Measurements from ENCODE around the gene SPTBN5. TPM values are rescaled to one million over a fixed set of nuclear protein-coding genes. Genes with fewer than 3 reads are reported as not detected.

SPTBN5 gene
- total RNA-seq, 1 experiment from 2014 or later, result 3.2 TPM

- no peaks in the 10 kb centered on the region for H3K9me3 ChIP-seq (ENCODE audit: low read depth, low read length, poor library complexity, severe bottlenecking)
- H3K36me3 ChIP-seq (ENCODE audit: insufficient read depth, low read length, poor library complexity, severe bottlenecking), result no peaks in the 10 kb centered on the region
- no peaks in the 10 kb centered on the region for H3K4me1 ChIP-seq (ENCODE audit: insufficient read depth, low read length, poor library complexity, severe bottlenecking)
- CTCF ChIA-PET, result no interaction called here
- TF ChIP-seq CTCF (conservative IDR thresholded peaks at IDR 0.05; ENCODE audit: low read depth, low read length), result no peak
- no peak for TF ChIP-seq EZH2 (IDR thresholded peaks at IDR 0.05; ENCODE audit: borderline replicate concordance, low read depth, low read length, poor library complexity, severe bottlenecking)
- POLR2A ChIA-PET (ENCODE audit: low non-redundant PET), result no interaction called here
- H3K27me3 ChIP-seq (replicated peaks; ENCODE audit: insufficient read depth, low read depth, low read length, poor library complexity), result no peaks in the 10 kb centered on the region
- no peak overlapping the region for H3K4me3 ChIP-seq (ENCODE audit: low read depth, low read length, poor library complexity, severe bottlenecking)
- no peak overlapping the region for H3K27ac ChIP-seq (ENCODE audit: low read depth, low read length, poor library complexity, severe bottlenecking)
- intact Hi-C loops (cut with micrococcal nuclease; ENCODE audit: unreplicated experiment), result no loop called here
- no peak for DNase-seq (ENCODE audit: low spot score)
- BruUV-seq (replicated peaks), result no TSS peak
Measured at GRCh38 chr15:41921167-41921566, 27.3 kb upstream of the SPTBN5 start.

GRCh38 chr15:41919954-41920538, 26.2 kb upstream of the SPTBN5 start:
- no peak overlapping the region for H3K4me3 ChIP-seq (ENCODE audit: low read depth, low read length, poor library complexity, severe bottlenecking)
- ChIA-PET POLR2A (ENCODE audit: low non-redundant PET) (no interaction called here), CTCF (no interaction called here)
- BruUV-seq (replicated peaks), result no TSS peak
- H3K27ac ChIP-seq (ENCODE audit: low read depth, low read length, poor library complexity, severe bottlenecking), result no peak overlapping the region
- no peaks in the 10 kb centered on the region for H3K27me3 ChIP-seq (replicated peaks; ENCODE audit: insufficient read depth, low read depth, low read length, poor library complexity)
- TF ChIP-seq CTCF (conservative IDR thresholded peaks at IDR 0.05; ENCODE audit: low read depth, low read length) (no peak), EZH2 (IDR thresholded peaks at IDR 0.05; ENCODE audit: borderline replicate concordance, low read depth, low read length, poor library complexity, severe bottlenecking) (no peak)
- DNase-seq (ENCODE audit: low spot score), result no peak
- H3K4me1 ChIP-seq (ENCODE audit: insufficient read depth, low read length, poor library complexity, severe bottlenecking), result no peaks in the 10 kb centered on the region
- intact Hi-C loops (cut with micrococcal nuclease; ENCODE audit: unreplicated experiment), result no loop called here
- H3K36me3 ChIP-seq (ENCODE audit: insufficient read depth, low read length, poor library complexity, severe bottlenecking), result no peaks in the 10 kb centered on the region
- H3K9me3 ChIP-seq (ENCODE audit: low read depth, low read length, poor library complexity, severe bottlenecking), result no peaks in the 10 kb centered on the region

- Histone ChIP-seq H3K27me3 (replicated peaks; ENCODE audit: insufficient read depth, low read depth, low read length, poor library complexity) (no peaks in the 10 kb centered on the region), H3K9me3 (ENCODE audit: low read depth, low read length, poor library complexity, severe bottlenecking) (no peaks in the 10 kb centered on the region), H3K4me1 (ENCODE audit: insufficient read depth, low read length, poor library complexity, severe bottlenecking) (no peaks in the 10 kb centered on the region), H3K36me3 (ENCODE audit: insufficient read depth, low read length, poor library complexity, severe bottlenecking) (no peaks in the 10 kb centered on the region), H3K4me3 (ENCODE audit: low read depth, low read length, poor library complexity, severe bottlenecking) (no peak overlapping the region), H3K27ac (ENCODE audit: low read depth, low read length, poor library complexity, severe bottlenecking) (no peak overlapping the region)
- ChIA-PET POLR2A (ENCODE audit: low non-redundant PET) (no interaction called here), CTCF (no interaction called here)
- DNase-seq (ENCODE audit: low spot score), result no peak
- no TSS peak for BruUV-seq (replicated peaks)
- intact Hi-C loops (cut with micrococcal nuclease; ENCODE audit: unreplicated experiment), result no loop called here
- no peak for TF ChIP-seq CTCF (conservative IDR thresholded peaks at IDR 0.05; ENCODE audit: low read depth, low read length)
- TF ChIP-seq EZH2 (IDR thresholded peaks at IDR 0.05; ENCODE audit: borderline replicate concordance, low read depth, low read length, poor library complexity, severe bottlenecking), result no peak
Measured at GRCh38 chr15:41919201-41919820, 25.5 kb upstream of the SPTBN5 start.

All from A673 (cell line).